IPS-20b (cell line): ENCODE data around the gene SLAIN2.
"Not testable (repeated sequence)": the region's sequence is repeated elsewhere in the genome, so short reads cannot be mapped to it uniquely, and the experiment has no call there.

Experiments
- H3K27ac ChIP-seq: one replicate; pipeline ENCODE4 v1.5.1; 2013; ENCODE audit warnings: low read length
- H3K27me3 ChIP-seq: 2 replicates; pipeline ENCODE4 v1.6.1; 2013; ENCODE audit warnings: mild to moderate bottlenecking, low read length, inconsistent platforms; ENCODE audit not compliant: insufficient read depth
- H3K36me3 ChIP-seq: 2 replicates; pipeline ENCODE4 v1.6.1; 2013; ENCODE audit warnings: low read depth, mild to moderate bottlenecking, inconsistent platforms, low read length, moderate library complexity; ENCODE audit not compliant: insufficient read depth
- H3K4me1 ChIP-seq: 2 replicates; pipeline ENCODE4 v1.6.1; 2013; ENCODE audit warnings: mild to moderate bottlenecking, control low read depth, inconsistent platforms, low read length, moderate library complexity; ENCODE audit not compliant: insufficient read depth
- H3K4me3 ChIP-seq: 2 replicates; pipeline ENCODE4 v1.5.1; 2013; ENCODE audit warnings: mild to moderate bottlenecking, low read length, inconsistent platforms
- H3K9ac ChIP-seq: 2 replicates; pipeline ENCODE4 v1.6.1; 2013; ENCODE audit warnings: low read depth, mild to moderate bottlenecking, inconsistent platforms, low read length, moderate library complexity
- H3K9me3 ChIP-seq: 2 replicates; pipeline ENCODE4 v1.6.1; 2013; ENCODE audit warnings: mild to moderate bottlenecking, low read depth, low read length, inconsistent platforms; ENCODE audit not compliant: insufficient read depth

Gene SLAIN2

GRCh38 chr4:48420144-48420543 is 78.8 kb downstream of the SLAIN2 start:
- Histone ChIP-seq H3K27me3 (no peaks in the 10 kb centered on the region), H3K9ac (no peak overlapping the region), H3K9me3 (no peaks in the 10 kb centered on the region), H3K36me3 (peaks cover 23% of the 10 kb centered on the region), H3K4me1 (0 out of 2 replicates have a peak, but pooled peaks cover 2% of the 10 kb centered on the region), H3K4me3 (no peak overlapping the region), H3K27ac (no peak overlapping the region)

GRCh38 chr4:48421101-48421500 is 79.8 kb downstream of the SLAIN2 start:
- no peak overlapping the region for H3K4me3 ChIP-seq
- H3K36me3 ChIP-seq, result peaks cover 23% of the 10 kb centered on the region
- no peaks in the 10 kb centered on the region for H3K9me3 ChIP-seq

GRCh38 chr4:48428926-48429325 is 87.6 kb downstream of the SLAIN2 start:
- Histone ChIP-seq H3K4me1 (peaks cover 11% of the 10 kb centered on the region; the same call in 1 of the 2 replicates), H3K9me3 (no peaks in the 10 kb centered on the region), H3K36me3 (0 out of 2 replicates have a peak, but pooled peaks cover 4% of the 10 kb centered on the region), H3K27me3 (no peaks in the 10 kb centered on the region), H3K27ac (no peak overlapping the region), H3K4me3 (no peak overlapping the region), H3K9ac (no peak overlapping the region)

More at GRCh38 chr4:48421101-48421500, 79.8 kb downstream of the SLAIN2 start:
- Histone ChIP-seq H3K27ac (no peak overlapping the region), H3K4me1 (0 out of 2 replicates have a peak, but pooled peaks cover 2% of the 10 kb centered on the region), H3K9ac (no peak overlapping the region), H3K27me3 (no peaks in the 10 kb centered on the region)

GRCh38 chr4:48429709-48430474 is 88.6 kb downstream of the SLAIN2 start:
- no peak overlapping the region for H3K9ac ChIP-seq
- no peak overlapping the region for H3K27ac ChIP-seq
- 0 out of 2 replicates have a peak, but pooled peaks cover 4% of the 10 kb centered on the region for H3K36me3 ChIP-seq

GRCh38 chr4:48431401-48431800 is 90.1 kb downstream of the SLAIN2 start:
- no peak overlapping the region for H3K4me3 ChIP-seq
- H3K36me3 ChIP-seq, result 0 out of 2 replicates have a peak, but pooled peaks cover 4% of the 10 kb centered on the region
- no peaks in the 10 kb centered on the region for H3K27me3 ChIP-seq
- no peak overlapping the region for H3K9ac ChIP-seq
- H3K27ac ChIP-seq, result no peak overlapping the region
- peaks cover 11% of the 10 kb centered on the region; the same call in 1 of the 2 replicates for H3K4me1 ChIP-seq
- H3K9me3 ChIP-seq, result no peaks in the 10 kb centered on the region

More at GRCh38 chr4:48429709-48430474, 88.6 kb downstream of the SLAIN2 start:
- Histone ChIP-seq H3K27me3 (no peaks in the 10 kb centered on the region), H3K9me3 (no peaks in the 10 kb centered on the region), H3K4me3 (no peak overlapping the region), H3K4me1 (peaks cover 11% of the 10 kb centered on the region; the same call in 1 of the 2 replicates)

- Histone ChIP-seq H3K36me3 (0 out of 2 replicates have a peak, but pooled peaks cover 4% of the 10 kb centered on the region), H3K9me3 (no peaks in the 10 kb centered on the region), H3K4me1 (peaks cover 11% of the 10 kb centered on the region; the same call in 1 of the 2 replicates), H3K27me3 (no peaks in the 10 kb centered on the region), H3K4me3 (no peak overlapping the region), H3K9ac (no peak overlapping the region), H3K27ac (no peak overlapping the region)
These were observed 90.7 kb downstream of the SLAIN2 start for GRCh38 chr4:48432017-48432416.

- Histone ChIP-seq H3K9me3 (no peaks in the 10 kb centered on the region), H3K27me3 (no peaks in the 10 kb centered on the region), H3K9ac (no peak overlapping the region), H3K36me3 (no peaks in the 10 kb centered on the region), H3K4me3 (no peak overlapping the region), H3K27ac (no peak overlapping the region), H3K4me1 (no peaks in the 10 kb centered on the region)
These were observed 95.0 kb downstream of the SLAIN2 start for GRCh38 chr4:48436318-48436717.

- Histone ChIP-seq H3K27me3 (no peaks in the 10 kb centered on the region), H3K27ac (no peak overlapping the region), H3K9ac (no peak overlapping the region), H3K4me3 (no peak overlapping the region), H3K9me3 (no peaks in the 10 kb centered on the region), H3K36me3 (no peaks in the 10 kb centered on the region), H3K4me1 (no peaks in the 10 kb centered on the region)
These were observed 98.7 kb downstream of the SLAIN2 start for GRCh38 chr4:48439988-48440387.

GRCh38 chr4:48440914-48441313 is 99.6 kb downstream of the SLAIN2 start:
- H3K9me3 ChIP-seq, H3K4me3 ChIP-seq, H3K27me3 ChIP-seq, H3K36me3 ChIP-seq, H3K4me1 ChIP-seq, H3K9ac ChIP-seq, H3K27ac ChIP-seq: not testable (repeated sequence)

GRCh38 chr4:48445704-48446103 is 104.4 kb downstream of the SLAIN2 start:
- Histone ChIP-seq H3K27me3 (no peaks in the 10 kb centered on the region), H3K4me1 (no peaks in the 10 kb centered on the region), H3K36me3 (no peaks in the 10 kb centered on the region), H3K9me3 (no peaks in the 10 kb centered on the region), H3K4me3 (no peak overlapping the region), H3K9ac (no peak overlapping the region), H3K27ac (no peak overlapping the region)

GRCh38 chr4:48446642-48447041 is 105.3 kb downstream of the SLAIN2 start:
- Histone ChIP-seq H3K36me3 (no peaks in the 10 kb centered on the region), H3K27me3 (no peaks in the 10 kb centered on the region), H3K27ac (no peak overlapping the region), H3K9ac (no peak overlapping the region), H3K4me1 (no peaks in the 10 kb centered on the region), H3K4me3 (no peak overlapping the region), H3K9me3 (no peaks in the 10 kb centered on the region)

GRCh38 chr4:48449151-48449550 is 107.8 kb downstream of the SLAIN2 start:
- H3K9me3 ChIP-seq, result no peaks in the 10 kb centered on the region
- no peak overlapping the region for H3K27ac ChIP-seq
- no peak overlapping the region for H3K9ac ChIP-seq
- H3K4me1 ChIP-seq, result no peaks in the 10 kb centered on the region
- no peak overlapping the region for H3K4me3 ChIP-seq
- H3K27me3 ChIP-seq, result no peaks in the 10 kb centered on the region
- no peaks in the 10 kb centered on the region for H3K36me3 ChIP-seq
